ENCODE measurements around the gene TIMP1. TPM values are rescaled to one million over a fixed set of nuclear protein-coding genes. Genes with fewer than 3 reads are reported as not detected.

The TIMP1 gene
- total RNA-seq, 1 donor from 2014 or later = 57.1 TPM

DNA sequence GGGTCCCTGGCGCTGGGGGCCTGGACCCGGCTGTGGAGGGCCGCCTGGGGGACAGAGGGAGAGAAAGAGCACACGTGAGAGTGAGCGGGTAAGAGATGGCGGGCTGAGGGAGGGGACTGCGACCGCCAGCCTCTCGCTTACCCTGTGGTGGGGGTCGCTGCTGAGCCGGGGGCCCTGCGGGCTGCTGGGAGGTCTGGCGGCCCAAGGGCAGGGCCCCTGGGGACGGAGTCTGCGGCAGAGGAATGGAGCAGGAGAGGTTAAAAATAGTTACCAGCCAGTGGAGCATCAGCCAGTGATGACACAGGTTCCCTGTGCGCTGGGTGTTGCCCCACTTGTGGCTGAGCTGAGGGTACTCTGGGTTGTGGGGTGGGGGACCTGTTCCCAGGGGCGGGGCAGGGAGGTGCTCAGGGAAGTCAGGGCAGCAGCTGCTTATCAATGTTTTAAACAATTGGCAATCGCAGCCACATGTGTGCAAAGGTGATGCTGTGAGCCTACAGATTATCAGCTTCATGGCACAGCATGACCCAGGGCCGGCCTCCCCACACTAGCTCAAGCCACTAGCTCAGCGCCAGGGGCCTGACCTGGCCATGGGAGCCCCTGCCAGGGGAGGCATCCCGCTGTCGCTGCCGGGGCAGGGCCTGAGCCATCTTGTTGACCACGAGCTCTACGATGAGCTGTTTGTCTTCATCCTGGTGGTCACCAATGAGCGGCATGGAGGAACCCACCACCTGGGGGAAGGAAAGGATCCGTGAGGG, 7.5 kb upstream of the TIMP1 start:
- DNase-seq (ENCODE audit: low read depth) = no peak
- Histone ChIP-seq H3K27me3 (ENCODE audit: control insufficient read depth, insufficient read depth, low read length) (no peaks in the 10 kb centered on the region), H3K36me3 (ENCODE audit: control insufficient read depth, insufficient read depth, low read length) (peaks cover 5% of the 10 kb centered on the region), H3K4me3 (ENCODE audit: low read depth, low read length) (peak overlapping the region; percentile 32)
- no peak for FAIRE-seq
- TF ChIP-seq, protein P1, sequence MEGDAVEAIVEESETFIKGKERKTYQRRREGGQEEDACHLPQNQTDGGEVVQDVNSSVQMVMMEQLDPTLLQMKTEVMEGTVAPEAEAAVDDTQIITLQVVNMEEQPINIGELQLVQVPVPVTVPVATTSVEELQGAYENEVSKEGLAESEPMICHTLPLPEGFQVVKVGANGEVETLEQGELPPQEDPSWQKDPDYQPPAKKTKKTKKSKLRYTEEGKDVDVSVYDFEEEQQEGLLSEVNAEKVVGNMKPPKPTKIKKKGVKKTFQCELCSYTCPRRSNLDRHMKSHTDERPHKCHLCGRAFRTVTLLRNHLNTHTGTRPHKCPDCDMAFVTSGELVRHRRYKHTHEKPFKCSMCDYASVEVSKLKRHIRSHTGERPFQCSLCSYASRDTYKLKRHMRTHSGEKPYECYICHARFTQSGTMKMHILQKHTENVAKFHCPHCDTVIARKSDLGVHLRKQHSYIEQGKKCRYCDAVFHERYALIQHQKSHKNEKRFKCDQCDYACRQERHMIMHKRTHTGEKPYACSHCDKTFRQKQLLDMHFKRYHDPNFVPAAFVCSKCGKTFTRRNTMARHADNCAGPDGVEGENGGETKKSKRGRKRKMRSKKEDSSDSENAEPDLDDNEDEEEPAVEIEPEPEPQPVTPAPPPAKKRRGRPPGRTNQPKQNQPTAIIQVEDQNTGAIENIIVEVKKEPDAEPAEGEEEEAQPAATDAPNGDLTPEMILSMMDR (IDR thresholded peaks at IDR 0.05; ENCODE audit: insufficient read depth, low read length, severe bottlenecking) = no peak

DNA sequence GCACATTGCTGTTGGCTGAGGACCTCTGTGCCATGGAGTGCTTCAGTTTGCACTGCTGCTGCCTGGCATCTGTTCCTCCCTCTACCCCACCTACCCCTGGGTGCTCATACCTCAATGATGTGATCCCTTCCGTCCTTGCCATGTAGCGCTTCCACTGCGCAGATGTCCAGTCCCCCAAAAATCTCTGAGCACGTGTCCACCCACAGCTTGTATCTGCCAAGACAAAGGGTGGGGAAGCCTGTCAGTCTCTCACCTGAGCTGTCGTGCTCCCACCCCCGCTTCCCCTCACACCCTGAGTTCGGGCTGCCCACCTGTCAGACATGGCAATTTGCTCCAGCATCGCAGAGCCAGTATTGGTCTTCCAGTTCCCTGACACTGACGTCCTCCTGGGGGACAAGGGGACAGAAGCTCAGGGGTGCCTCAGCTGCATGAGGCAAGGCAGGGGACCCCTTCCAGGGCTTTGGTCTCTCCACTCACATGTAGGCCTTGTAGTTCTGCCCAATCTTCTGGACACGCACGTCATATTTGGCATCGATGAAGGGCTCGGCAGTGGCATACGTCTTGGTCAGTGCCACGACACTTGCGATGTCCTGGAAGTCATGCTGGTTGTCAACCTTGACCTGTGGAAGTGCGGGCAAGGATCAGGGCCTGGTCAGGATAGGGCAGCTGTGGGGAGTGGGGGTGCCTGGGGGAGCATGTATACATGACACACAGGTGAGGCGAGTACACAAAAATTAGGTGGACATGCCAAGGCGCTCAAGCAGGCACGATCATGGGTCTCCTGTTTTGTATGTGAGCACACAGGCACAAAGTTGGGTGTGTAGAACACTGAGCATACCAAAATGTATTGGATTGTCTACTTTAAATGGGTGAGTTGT, 6.0 kb upstream of the TIMP1 start:
- FAIRE-seq = peak; percentile 7
- DNase-seq (ENCODE audit: low read depth) = no peak
- peaks cover 4% of the 10 kb centered on the region for H3K36me3 ChIP-seq (ENCODE audit: control insufficient read depth, insufficient read depth, low read length)
- H3K4me3 ChIP-seq (ENCODE audit: low read depth, low read length) = no peak overlapping the region
- H3K27me3 ChIP-seq (ENCODE audit: control insufficient read depth, insufficient read depth, low read length) = no peaks in the 10 kb centered on the region
- TF ChIP-seq, protein P1 (IDR thresholded peaks at IDR 0.05; ENCODE audit: insufficient read depth, low read length, severe bottlenecking) = no peak

DNA sequence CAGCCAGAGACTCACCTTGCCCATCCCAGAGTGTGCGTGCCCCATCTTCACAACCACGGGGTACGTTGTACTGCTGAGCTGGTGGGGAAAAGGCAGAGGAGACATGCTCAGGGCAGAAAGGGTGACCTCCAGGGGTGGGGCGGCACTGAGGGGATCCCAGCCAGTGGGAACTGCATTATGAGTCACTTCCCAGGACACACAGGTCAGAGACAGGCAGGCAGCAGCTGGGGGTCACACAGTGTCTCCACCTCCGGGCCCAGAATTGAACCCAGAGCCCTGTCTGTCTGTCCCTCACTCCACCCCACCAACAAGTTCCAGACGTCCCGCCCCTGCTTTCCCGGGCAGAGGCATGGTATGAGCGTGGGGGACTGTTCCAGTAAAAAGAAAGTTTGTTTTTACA, 4.8 kb upstream of the TIMP1 start:
- DNase-seq (ENCODE audit: low read depth) = no peak
- Histone ChIP-seq H3K4me3 (ENCODE audit: low read depth, low read length) (no peak overlapping the region), H3K36me3 (ENCODE audit: control insufficient read depth, insufficient read depth, low read length) (no peaks in the 10 kb centered on the region), H3K27me3 (ENCODE audit: control insufficient read depth, insufficient read depth, low read length) (no peaks in the 10 kb centered on the region)
- no peak for FAIRE-seq
- TF ChIP-seq, protein P1 (IDR thresholded peaks at IDR 0.05; ENCODE audit: insufficient read depth, low read length, severe bottlenecking) = no peak

DNA sequence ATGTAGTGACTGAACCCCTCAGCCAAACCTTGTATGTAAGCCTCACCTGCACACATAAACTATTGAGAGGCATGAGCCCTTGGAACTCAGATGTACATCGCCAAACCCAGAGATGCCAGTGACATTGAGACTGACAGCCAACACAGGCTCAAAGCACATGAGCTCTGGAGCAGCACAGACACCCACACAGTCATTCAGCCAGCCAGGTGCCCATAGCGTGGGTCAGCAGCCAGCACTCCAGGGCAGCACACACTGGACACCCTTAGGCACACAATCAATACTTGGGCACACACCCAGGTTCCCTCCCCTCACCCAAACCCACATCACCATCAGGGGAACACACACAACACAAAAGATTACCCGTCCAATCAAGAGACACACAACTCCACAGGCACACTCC, 4.3 kb upstream of the TIMP1 start:
- TF ChIP-seq, protein P1 (IDR thresholded peaks at IDR 0.05; ENCODE audit: insufficient read depth, low read length, severe bottlenecking) = no peak
- no peak overlapping the region for H3K4me3 ChIP-seq (ENCODE audit: low read depth, low read length)
- FAIRE-seq (peak; percentile 86), DNase-seq (ENCODE audit: low read depth) (no peak)
- H3K36me3 ChIP-seq (ENCODE audit: control insufficient read depth, insufficient read depth, low read length) = no peaks in the 10 kb centered on the region
- H3K27me3 ChIP-seq (ENCODE audit: control insufficient read depth, insufficient read depth, low read length) = no peaks in the 10 kb centered on the region

DNA sequence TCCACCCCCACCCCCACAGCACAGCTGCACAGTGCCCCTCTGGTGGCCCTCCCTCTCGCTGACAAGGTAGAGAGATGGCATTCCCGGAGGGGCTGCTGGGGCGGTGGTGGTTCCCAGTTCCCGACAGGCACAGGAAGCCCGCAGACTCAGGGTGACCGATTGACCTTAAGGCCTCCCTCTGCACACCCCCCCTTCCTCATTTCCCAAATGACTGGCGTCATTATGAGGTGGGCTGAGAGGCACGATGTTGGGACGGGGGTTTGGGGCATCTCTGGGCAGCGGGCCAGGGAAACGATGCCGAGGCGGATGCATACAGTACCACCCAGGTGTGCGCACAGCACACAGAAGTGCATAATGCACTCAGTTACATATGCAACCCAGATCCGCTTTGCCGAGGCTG, 3.5 kb upstream of the TIMP1 start:
- Histone ChIP-seq H3K4me3 (ENCODE audit: low read depth, low read length) (no peak overlapping the region), H3K36me3 (ENCODE audit: control insufficient read depth, insufficient read depth, low read length) (no peaks in the 10 kb centered on the region), H3K27me3 (ENCODE audit: control insufficient read depth, insufficient read depth, low read length) (no peaks in the 10 kb centered on the region)
- TF ChIP-seq, protein P1 (IDR thresholded peaks at IDR 0.05; ENCODE audit: insufficient read depth, low read length, severe bottlenecking) = no peak
- no peak for FAIRE-seq
- no peak for DNase-seq (ENCODE audit: low read depth)

All from bronchial epithelial cell (primary cell).